PC-9 (cell line): Measurements from ENCODE around the gene CLTCL1. TPM values are rescaled to one million over a fixed set of nuclear protein-coding genes. Genes with fewer than 3 reads are reported as not detected.

Experiments used
- BruUV-seq: library from RNA; stranded (reverse); fragments of 400-500 nt; replicated peaks from 2 replicates; lab custom pipeline; 2021; lab: Mats Ljungman, UMichigan
- CTCF ChIA-PET: fragments of 300-600 bp; sonication (Branson Sonifier 250); formaldehyde crosslinking; loops from one replicate; lab custom pipeline; 2022; ENCODE audit warnings: antibody characterized with exemption; lab: Charles Lee
- POLR2A ChIA-PET: fragments of 300-600 bp; sonication (Branson Sonifier 250); formaldehyde crosslinking; loops from one replicate; lab custom pipeline; 2022; ENCODE audit warnings: antibody characterized with exemption; ENCODE audit not compliant: unreplicated experiment; lab: Charles Lee
- DNase-seq, 2 experiments: peaks; one replicate each; pipeline versions ENCODE4 v3.0.0 to v3.0.0-alpha.2; 2015 to 2022; ENCODE audit warnings: mixed read lengths in 1 of 2
- H2AFZ ChIP-seq: fragments of 200-600 bp; sonication (generic); 2 replicates; pipeline ENCODE4 v1.8.1; 2017; ENCODE audit warnings: antibody characterized with exemption
- H3F3A ChIP-seq: fragments of 200-600 bp; sonication (generic); 2 replicates; pipeline ENCODE4 v1.8.1; 2017; ENCODE audit warnings: antibody characterized with exemption, mild to moderate bottlenecking, low read depth; ENCODE audit not compliant: insufficient read depth
- H3K27ac ChIP-seq: fragments of 200-600 bp; sonication (generic); 2 replicates; pipeline ENCODE4 v1.6.1; 2016; ENCODE audit warnings: mixed run types
- H3K27me3 ChIP-seq: fragments of 200-600 bp; sonication (generic); 2 replicates; pipeline ENCODE4 v1.6.1; 2016; ENCODE audit warnings: low read depth, mixed run types; ENCODE audit not compliant: insufficient read depth
- H3K36me3 ChIP-seq: fragments of 200-600 bp; sonication (generic); 2 replicates; pipeline ENCODE4 v1.6.1; 2016; ENCODE audit warnings: low read depth, mixed run types
- H3K4me1 ChIP-seq: fragments of 200-600 bp; sonication (generic); replicated peaks from 2 replicates; pipeline ENCODE4 v1.6.1; 2016; ENCODE audit warnings: mixed run types; ENCODE audit not compliant: insufficient read depth
- H3K4me2 ChIP-seq: fragments of 200-600 bp; sonication (generic); 2 replicates; pipeline ENCODE4 v1.6.1; 2017; ENCODE audit warnings: mixed run types
- H3K4me3 ChIP-seq: fragments of 200-600 bp; sonication (generic); 2 replicates; pipeline ENCODE4 v1.6.1; 2016; ENCODE audit warnings: mixed run types
- H3K79me2 ChIP-seq: fragments of 200-600 bp; sonication (generic); 2 replicates; pipeline ENCODE4 v1.6.1; 2017; ENCODE audit warnings: low read depth, mixed run types
- H3K9me2 ChIP-seq: fragments of 200-600 bp; sonication (generic); 2 replicates; pipeline ENCODE4 v1.8.1; 2017; ENCODE audit warnings: mild to moderate bottlenecking; ENCODE audit not compliant: insufficient read depth
- H3K9me3 ChIP-seq: fragments of 200-600 bp; sonication (generic); 2 replicates; pipeline ENCODE4 v1.8.1; 2016; ENCODE audit warnings: low read depth; ENCODE audit not compliant: insufficient read depth
- H4K20me1 ChIP-seq: fragments of 200-600 bp; sonication (generic); 2 replicates; pipeline ENCODE4 v1.8.1; 2017; ENCODE audit not compliant: insufficient read depth
- EZH2 ChIP-seq: fragments of 200-600 bp; sonication (generic); IDR thresholded peaks from 2 replicates; pipeline ENCODE4 v1.8.0; 2017; ENCODE audit warnings: antibody characterized with exemption, low read depth
- intact Hi-C: fragments of 100-400 bp; cut with micrococcal nuclease; formaldehyde crosslinking; loops from one replicate; pipeline ENCODE4 v1.10.0; 2022; ENCODE audit not compliant: unreplicated experiment
- total RNA-seq: library from RNA; stranded (reverse); gene quantifications from 2 replicates; pipeline ENCODE4 v1.2.3, GENCODE V29; 2021
- TF ChIP-seq, protein P1 (sequence below): fragments of 200-600 bp; sonication (generic); conservative IDR thresholded peaks from 2 replicates; pipeline ENCODE4 v1.6.1; 2017; ENCODE audit warnings: mixed run types, antibody characterized with exemption, mild to moderate bottlenecking, moderate library complexity

The CLTCL1 gene
- total RNA-seq, 1 experiment from 2014 or later: 7.2 TPM

DNA sequence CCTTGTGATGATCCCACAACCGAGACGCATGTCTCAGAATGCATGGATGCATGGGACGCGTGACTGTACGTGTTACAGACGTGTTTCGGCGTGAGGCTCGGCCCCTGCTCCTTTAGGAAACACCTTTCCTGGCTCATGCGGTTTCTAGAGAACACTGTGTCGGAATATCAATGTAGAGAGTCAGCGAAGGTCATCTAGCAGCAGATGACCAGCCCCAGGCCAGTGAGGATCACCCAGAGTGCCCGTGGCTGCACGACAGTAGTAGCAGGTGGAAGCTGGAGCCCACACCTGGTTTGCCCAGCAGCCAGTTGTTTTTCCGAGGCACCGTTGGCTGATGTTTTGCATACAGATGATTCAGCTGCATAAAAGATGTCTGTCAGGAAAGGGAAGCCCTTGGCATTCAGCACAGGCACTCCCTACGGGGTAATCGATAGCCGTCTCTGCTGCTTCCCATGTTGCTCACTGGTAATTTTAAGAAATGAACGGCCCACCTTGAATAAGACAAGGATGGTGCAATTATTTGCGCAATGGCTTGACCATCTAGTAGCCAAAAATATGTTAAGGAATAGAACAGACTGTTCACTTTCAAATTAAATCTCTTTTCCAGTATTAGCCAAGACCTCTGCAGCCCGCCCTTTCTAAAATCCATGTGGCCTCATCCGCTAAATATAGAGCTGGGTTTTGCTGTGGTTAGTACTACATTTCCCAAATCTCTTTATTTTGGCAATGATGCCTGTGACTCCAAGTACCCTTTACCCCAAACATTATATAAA, 1.1 kb upstream of the CLTCL1 start:
- H3K4me1 ChIP-seq: no peaks in the 10 kb centered on the region
- ChIA-PET POLR2A (no interaction called here), CTCF (no interaction called here)
- H3K27ac ChIP-seq: no peak overlapping the region
- peak overlapping the region; percentile 89 for H3K4me2 ChIP-seq
- H3K36me3 ChIP-seq: no peaks in the 10 kb centered on the region
- peak overlapping the region; percentile 75; the same call in 1 of the 2 replicates for H3K4me3 ChIP-seq
- intact Hi-C loops: loop anchor here (10.0 kb wide), 1 partner anchor 182 kb away; the partner anchor contains the start of genes CDC45 and UFD1
- no peaks in the 10 kb centered on the region for H3K27me3 ChIP-seq
- peak overlapping the region; percentile 95; the same call in 1 of the 2 replicates for H2AFZ ChIP-seq
- no peaks in the 10 kb centered on the region for H3K79me2 ChIP-seq
- no TSS peak for BruUV-seq
- H3K9me2 ChIP-seq: no peaks in the 10 kb centered on the region
- H3K9me3 ChIP-seq: no peaks in the 10 kb centered on the region
- no peak for DNase-seq
- TF ChIP-seq, protein P1, sequence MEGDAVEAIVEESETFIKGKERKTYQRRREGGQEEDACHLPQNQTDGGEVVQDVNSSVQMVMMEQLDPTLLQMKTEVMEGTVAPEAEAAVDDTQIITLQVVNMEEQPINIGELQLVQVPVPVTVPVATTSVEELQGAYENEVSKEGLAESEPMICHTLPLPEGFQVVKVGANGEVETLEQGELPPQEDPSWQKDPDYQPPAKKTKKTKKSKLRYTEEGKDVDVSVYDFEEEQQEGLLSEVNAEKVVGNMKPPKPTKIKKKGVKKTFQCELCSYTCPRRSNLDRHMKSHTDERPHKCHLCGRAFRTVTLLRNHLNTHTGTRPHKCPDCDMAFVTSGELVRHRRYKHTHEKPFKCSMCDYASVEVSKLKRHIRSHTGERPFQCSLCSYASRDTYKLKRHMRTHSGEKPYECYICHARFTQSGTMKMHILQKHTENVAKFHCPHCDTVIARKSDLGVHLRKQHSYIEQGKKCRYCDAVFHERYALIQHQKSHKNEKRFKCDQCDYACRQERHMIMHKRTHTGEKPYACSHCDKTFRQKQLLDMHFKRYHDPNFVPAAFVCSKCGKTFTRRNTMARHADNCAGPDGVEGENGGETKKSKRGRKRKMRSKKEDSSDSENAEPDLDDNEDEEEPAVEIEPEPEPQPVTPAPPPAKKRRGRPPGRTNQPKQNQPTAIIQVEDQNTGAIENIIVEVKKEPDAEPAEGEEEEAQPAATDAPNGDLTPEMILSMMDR: no peak
- no peaks in the 10 kb centered on the region for H4K20me1 ChIP-seq
- H3F3A ChIP-seq: no peaks in the 10 kb centered on the region

DNA sequence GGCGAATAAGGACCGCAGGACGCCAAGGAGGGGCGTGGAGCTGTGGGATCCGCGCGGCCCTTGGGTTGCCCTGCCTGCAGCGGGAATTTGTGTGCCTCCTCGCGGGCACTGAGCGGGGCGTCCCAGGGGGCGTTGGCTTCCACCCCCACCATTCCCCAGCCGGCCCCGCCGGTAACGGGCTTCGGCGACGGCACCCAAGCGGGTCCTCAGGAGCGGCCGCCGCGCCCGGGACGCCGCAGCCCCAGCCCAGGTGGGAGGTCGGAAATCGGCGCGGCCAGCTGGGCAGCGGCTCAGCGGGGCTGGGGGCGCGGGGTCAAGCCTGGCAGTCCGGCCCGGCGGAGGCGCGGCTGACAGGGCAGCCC, 320 bp downstream of the CLTCL1 start:
- no TSS peak for BruUV-seq
- Histone ChIP-seq H3K9me3 (no peaks in the 10 kb centered on the region), H3K79me2 (no peaks in the 10 kb centered on the region), H2AFZ (peak overlapping the region; percentile 72; the same call in 1 of the 2 replicates), H3K4me2 (peak overlapping the region; percentile 76), H3K9me2 (no peaks in the 10 kb centered on the region), H3K27me3 (no peaks in the 10 kb centered on the region), H3K4me3 (peak overlapping the region; percentile 64), H3K27ac (no peak overlapping the region), H3F3A (no peaks in the 10 kb centered on the region), H3K4me1 (no peaks in the 10 kb centered on the region), H4K20me1 (no peaks in the 10 kb centered on the region), H3K36me3 (no peaks in the 10 kb centered on the region)
- peak in 1 of 2 experiments; percentile 20 for DNase-seq
- TF ChIP-seq, protein P1: no peak
- no peak for TF ChIP-seq EZH2
- ChIA-PET CTCF (interaction anchor here (0.7 kb wide), 1 partner anchor 288 kb away, joined by 16 read pairs; no protein-coding TSS in a partner anchor), POLR2A (interaction anchor here (0.6 to 0.7 kb wide), 2 partner anchors 156 to 695 kb away, joined by 3 to 4 read pairs; partner anchors contain the start of gene C22orf39)
- intact Hi-C loops: loop anchor here (2.0 to 10.0 kb wide), 2 partner anchors 112 to 184 kb away; partner anchors contain the start of genes CDC45, SLC25A1 and UFD1

DNA sequence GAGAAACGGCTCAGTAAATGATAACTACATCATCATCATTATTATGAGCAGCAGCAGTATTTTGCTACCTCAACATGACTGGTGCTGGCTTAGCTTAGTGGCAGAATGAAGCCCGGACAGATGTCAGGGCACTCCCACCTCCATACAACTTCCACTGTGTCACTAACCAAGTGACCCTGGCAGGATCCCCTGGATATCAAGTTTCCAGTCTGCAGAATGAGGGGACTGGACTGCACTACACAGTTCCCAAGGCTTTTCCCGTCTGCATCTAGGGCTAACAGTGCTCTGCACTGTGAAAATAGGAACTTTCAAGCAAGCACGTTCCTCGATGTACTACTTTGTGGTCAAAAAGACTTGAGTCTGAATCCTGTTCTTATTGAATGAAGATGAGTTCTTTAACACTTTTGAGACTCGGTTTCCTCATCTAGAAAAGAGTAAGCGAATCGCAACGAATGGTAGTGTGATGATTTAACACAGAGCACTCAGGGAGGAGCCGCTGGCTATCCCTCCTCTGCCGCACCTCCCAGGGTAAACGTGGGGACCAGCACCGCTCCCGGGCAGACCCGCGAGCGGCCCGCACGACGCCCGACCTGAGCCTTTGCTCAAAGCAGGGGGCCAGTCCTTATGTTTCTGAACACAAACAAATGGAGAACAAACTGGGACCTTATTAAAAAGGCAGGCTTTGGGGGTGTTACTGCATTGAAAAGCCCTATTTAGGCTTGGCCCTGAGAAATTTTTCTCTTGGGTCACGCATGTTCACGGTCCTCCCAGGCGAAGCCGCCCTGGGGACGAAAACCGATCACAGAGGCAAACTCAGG, 910 bp downstream of the CLTCL1 start:
- no peaks in the 10 kb centered on the region for H3K4me1 ChIP-seq
- TSS peak; percentile 35 for BruUV-seq

More for the DNA sequence above, 910 bp downstream of the CLTCL1 start:
- H3K27ac ChIP-seq: no peak overlapping the region
- no peaks in the 10 kb centered on the region for H4K20me1 ChIP-seq
- no peaks in the 10 kb centered on the region for H3K79me2 ChIP-seq
- H3K4me2 ChIP-seq: peak overlapping the region; percentile 76
- no peaks in the 10 kb centered on the region for H3F3A ChIP-seq
- peak overlapping the region; percentile 72; the same call in 1 of the 2 replicates for H2AFZ ChIP-seq
- no peaks in the 10 kb centered on the region for H3K36me3 ChIP-seq
- no peaks in the 10 kb centered on the region for H3K9me3 ChIP-seq
- H3K9me2 ChIP-seq: no peaks in the 10 kb centered on the region
- TF ChIP-seq, protein P1: no peak
- no peak for TF ChIP-seq EZH2
- no peaks in the 10 kb centered on the region for H3K27me3 ChIP-seq
- no peak for DNase-seq
- POLR2A ChIA-PET: no interaction called here
- H3K4me3 ChIP-seq: peak overlapping the region; percentile 64
- CTCF ChIA-PET: no interaction called here
- intact Hi-C loops: loop anchor here (2.0 to 10.0 kb wide), 2 partner anchors 112 to 184 kb away; partner anchors contain the start of genes CDC45, SLC25A1 and UFD1
